GM21381 (cell line): ENCODE data around the gene CARD14.
"Not testable (repeated sequence)": the region's sequence is repeated elsewhere in the genome, so short reads cannot be mapped to it uniquely, and the experiment has no call there.

ENCODE experiments used
- ATAC-seq: cut with Tn5 transposase; IDR thresholded peaks from one replicate; pipeline ENCODE4 v1.9.1; 2021; ENCODE audit warnings: mild to moderate bottlenecking, moderate library complexity; ENCODE audit not compliant: unreplicated experiment

The CARD14 gene

DNA sequence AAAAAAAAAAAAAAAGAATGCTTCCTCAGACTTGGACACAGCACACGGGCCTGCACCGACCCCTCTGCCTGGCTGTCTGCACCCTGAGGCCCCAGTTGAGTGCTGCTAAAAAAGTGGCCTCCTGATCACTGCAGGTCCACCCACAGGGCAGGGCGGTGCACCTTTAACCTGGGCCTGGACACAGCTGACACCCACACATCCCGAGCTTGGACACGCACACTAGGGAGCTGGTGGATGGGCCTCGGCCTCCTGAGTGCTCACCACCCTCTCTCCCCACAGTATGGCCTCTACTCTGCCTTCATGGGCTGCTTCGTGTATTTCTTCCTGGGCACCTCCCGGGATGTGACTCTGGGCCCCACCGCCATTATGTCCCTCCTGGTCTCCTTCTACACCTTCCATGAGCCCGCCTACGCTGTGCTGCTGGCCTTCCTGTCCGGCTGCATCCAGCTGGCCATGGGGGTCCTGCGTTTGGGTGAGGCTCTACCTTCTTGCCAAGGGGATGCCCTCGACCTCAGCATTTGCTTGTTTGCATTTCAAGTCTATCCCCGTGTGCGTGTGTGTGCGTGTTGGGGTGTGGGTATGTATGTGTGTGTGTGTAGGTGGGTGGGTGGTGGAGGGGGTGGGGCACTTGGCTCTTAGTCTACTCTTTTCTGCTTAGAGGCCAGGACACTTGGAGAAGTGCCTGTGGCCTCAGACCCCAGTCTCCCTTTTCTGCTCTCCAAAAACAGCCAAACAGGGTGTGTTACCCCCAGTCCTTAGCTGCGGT lies 52.7 kb downstream of the CARD14 start:
- ATAC-seq = no peak

DNA sequence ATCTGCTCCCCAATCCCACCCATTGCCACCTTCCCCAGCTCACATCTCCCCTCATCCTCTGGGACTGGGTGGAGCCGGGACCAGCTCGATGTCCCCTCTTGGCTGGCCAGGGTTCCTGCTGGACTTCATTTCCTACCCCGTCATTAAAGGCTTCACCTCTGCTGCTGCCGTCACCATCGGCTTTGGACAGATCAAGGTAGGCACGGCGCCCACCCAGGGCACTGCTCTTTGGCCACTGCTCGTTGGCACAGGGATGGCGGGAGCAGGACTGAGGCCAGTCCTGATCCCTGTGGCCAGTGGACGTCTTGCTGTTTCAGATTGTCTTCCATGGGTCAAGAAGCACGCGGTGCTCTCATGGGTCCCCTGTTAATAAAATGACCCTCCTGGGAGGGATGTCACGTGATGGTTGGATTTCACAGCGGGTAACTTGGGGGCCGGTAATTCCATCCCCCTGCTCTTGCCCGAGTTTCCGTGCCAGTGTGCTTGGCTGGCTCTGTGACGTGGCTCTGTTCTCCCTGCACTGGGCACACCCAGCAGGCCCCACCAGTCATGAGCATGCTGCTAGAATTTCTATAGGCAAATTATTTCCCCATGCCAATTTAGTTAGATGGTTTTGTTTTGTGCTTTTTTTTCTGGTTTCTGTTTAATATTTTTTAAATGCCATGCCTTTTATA lies 53.4 kb downstream of the CARD14 start:
- no peak for ATAC-seq

DNA sequence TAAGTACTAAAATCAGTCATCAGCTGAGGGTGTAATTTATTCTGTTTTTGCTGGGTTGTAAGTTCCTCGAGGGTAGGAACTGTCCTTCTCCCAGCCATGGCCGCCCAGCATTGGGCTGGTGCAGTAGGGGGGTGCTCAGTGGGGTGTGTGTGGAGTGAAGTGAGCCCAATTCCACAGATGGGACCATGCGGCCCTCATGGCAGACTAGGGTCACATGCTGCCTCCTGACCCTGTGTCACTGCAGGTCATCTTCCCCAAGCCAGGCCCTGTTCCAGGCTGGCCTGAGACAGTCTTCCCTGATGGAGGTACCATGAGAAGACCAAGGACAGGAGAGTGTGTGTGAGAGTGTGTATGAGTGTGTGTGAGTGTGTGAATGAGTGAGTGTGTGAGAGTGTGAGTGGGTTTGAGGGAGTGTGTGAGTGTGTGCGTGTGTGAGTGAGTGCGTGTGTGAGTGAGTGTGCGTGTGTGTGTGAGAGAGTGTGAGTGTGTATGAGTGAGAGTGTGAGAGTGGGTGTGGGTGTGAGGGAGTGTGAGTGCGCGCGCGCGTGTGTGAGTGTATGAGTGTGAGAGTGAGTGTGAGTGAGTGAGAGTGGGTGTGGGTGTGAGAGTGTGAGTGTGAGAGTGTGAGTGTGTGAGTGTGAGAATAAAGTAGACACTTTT lies 54.1 kb downstream of the CARD14 start:
- no peak for ATAC-seq

GRCh38 chr17:80224683-80225082 lies 54.9 kb downstream of the CARD14 start:
- ATAC-seq = no peak

DNA sequence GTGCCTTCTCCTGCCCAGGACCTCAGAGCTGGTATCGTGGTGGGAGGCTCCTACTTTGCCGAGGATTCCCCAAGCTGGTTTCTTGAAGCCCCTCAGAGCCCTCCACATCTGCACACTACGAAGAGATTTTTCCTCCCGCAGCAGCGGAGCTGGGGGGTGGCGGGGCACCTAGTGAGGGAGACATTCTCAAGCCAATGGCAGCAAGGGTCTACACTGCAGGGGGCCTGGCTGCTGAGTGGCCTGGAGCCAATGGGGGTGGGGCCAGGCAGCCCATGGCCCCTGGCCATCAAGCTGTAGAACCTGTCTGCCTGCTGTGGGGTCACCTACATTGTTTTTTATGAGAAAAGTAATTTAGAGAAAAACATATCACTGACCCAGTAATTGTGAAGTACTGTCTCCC lies 55.4 kb downstream of the CARD14 start:
- ATAC-seq = no peak

- no peak for ATAC-seq
Measured at GRCh38 chr17:80227156-80227555, 57.3 kb downstream of the CARD14 start.

DNA sequence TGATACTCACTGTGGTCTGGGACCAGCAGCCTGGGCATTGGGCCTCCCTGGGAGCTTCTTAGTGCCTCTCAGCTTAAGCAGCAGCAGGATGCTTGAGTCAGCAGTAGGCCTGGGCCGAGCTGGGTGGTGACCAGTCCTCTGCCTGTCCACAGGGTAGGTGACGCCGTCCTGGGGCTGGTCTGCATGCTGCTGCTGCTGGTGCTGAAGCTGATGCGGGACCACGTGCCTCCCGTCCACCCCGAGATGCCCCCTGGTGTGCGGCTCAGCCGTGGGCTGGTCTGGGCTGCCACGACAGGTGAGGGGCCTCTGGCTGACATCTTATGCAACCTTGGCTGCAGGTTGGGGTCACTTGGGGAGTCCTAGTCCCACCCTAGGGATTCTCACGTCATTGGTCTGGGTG lies 57.8 kb downstream of the CARD14 start:
- ATAC-seq = no peak

DNA sequence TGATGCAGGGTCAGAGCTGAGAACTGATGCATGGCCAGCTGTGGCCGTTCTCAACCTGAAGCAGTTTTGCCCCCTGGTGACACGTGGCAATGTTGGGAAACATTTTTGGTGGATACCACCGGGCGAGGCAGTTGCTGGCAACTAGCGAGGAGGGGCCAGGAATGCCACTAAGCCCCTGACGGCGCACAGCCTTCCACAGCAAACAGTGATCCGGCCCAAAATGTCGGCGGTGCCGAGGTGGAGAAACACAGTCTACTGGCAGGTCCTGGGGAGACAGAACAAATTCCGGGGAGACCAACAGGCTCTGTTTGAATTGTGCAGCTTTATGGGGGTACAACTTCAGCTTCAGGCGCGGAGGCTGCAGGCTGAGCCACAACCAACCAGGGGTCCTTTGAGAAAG lies 58.6 kb downstream of the CARD14 start:
- ATAC-seq = no peak

- ATAC-seq = no peak
Measured at GRCh38 chr17:80229011-80229410, 59.2 kb downstream of the CARD14 start.

DNA sequence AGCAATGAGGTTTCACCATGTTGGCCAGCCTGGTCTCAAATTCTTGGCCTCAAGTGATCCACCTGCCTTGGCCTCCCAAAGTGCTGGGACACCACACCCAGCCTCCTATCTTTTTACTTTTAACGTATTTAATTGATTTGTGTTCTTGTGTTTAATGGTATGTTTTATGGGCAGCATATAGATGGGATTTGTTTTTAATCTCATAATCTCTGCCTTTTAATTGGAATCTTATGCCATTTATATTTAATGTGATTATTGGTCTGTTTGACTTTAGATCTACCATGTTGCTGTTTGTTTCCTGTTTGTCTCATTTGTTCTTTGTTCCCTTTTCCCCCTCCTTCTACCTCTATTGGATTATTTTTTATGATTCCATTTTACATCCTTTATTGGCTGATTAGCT lies 62.6 kb downstream of the CARD14 start:
- ATAC-seq = no peak

GRCh38 chr17:80233202-80233601 lies 63.4 kb downstream of the CARD14 start:
- no peak for ATAC-seq

DNA sequence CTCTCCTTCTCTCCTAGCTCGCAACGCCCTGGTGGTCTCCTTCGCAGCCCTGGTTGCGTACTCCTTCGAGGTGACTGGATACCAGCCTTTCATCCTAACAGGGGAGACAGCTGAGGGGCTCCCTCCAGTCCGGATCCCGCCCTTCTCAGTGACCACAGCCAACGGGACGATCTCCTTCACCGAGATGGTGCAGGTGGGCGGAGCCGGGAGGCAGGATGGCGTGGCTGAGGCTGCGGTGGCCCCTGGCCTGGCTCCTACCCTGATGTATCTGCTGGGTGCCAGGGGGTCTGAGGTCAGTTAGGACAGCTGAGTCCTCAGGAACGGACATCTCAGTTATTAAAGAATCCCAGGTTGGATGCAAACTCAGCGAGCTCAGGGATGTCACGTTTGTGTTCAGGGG lies 67.1 kb downstream of the CARD14 start:
- ATAC-seq = no peak

DNA sequence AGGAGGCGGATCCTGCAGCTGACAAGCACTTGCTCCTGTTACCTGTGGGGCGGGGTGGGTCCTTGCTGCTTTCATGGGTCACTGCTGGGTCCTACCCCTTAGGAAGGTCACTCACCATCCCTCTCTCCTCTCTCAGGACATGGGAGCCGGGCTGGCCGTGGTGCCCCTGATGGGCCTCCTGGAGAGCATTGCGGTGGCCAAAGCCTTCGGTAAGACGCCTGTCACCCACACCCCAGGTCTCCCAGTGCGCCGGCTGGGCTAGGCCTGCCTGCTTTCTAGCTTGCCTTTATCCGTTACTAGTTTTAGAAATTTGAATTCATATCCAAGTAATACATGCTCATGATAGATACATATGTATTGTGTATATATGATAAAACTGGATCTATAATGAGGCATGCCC lies 67.6 kb downstream of the CARD14 start:
- ATAC-seq = no peak

DNA sequence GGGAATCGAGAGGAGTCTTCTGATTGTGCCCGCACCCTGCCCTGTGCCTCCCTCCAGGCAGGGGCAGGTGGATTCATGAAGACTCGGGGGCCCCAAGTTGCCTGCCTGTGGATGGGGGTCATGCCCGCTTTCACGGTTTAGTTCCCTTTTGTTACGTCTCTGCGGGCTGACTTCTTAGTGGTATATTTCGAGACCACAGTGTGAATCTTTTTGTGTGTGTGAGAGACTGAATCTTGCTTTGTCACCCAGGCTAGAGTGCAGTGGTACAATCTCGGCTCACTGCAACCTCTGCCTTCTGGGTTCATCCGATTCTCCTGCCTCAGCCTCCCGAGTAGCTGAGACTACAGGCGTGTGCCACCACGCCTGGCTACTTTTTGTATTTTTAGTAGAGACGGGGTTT lies 72.7 kb downstream of the CARD14 start:
- no peak for ATAC-seq

DNA sequence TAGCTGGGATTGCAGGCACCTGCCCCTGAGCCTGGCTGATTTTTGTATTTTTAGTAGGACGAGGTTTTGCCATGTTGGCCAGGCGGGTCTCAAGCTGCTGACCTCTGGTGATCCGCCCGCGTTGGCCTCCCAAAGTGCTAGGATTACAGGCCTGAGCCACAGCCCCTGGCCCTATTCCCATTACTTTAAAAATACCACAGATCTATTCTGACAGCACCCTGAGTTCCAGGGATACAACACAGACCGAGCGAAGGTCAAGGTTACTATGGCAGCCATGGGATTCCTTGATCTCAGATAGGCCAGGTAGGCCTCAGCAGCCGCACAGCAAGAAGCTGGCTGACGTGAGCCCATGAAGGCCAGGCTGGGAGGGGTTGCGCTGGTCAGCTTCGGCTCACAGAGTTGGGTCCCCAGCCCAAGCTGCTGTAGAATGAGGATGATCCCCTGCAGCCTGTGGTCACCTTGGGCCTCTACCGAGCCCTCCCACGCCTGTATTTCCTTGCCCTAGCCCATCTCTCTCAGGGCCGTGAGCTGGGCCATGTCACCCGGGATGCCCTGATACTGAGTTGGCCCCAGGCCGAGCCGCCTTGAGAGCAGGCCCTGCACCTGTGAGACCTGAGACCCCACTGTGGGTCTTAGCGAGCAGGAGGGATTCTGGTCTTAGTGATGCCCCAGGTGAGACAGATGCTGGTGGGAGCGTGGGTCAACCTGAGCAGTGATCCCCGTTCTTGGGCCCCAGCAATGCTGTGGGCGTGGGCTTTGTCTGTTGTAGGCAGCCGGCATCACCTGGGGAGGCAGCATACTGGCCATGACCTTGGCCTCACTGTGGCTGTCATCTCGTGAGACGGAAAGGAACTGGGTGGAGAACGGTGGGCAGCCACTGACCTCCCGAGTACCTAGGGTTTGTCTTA lies 74.0 kb downstream of the CARD14 start:
- ATAC-seq = no peak

DNA sequence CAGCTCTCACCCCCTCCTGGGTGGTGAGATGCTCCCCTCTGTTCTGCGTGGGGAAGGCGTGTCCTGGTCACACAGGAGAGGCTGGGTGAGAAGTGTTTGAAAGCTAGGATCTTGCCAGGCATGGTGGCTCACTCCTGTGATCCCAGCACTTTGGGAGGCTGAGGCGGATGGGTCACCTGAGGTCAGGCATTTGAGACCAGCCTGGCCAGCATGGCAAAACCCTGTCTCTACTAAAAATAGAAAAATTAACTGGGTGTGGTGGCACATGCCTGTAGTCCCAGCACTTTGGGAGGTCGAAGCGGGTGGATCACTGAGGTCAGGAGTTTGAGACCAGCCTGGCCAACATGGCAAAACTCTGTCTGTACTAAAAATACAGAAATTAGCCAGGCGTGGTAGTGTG lies 74.6 kb downstream of the CARD14 start:
- not testable (repeated sequence) for ATAC-seq

DNA sequence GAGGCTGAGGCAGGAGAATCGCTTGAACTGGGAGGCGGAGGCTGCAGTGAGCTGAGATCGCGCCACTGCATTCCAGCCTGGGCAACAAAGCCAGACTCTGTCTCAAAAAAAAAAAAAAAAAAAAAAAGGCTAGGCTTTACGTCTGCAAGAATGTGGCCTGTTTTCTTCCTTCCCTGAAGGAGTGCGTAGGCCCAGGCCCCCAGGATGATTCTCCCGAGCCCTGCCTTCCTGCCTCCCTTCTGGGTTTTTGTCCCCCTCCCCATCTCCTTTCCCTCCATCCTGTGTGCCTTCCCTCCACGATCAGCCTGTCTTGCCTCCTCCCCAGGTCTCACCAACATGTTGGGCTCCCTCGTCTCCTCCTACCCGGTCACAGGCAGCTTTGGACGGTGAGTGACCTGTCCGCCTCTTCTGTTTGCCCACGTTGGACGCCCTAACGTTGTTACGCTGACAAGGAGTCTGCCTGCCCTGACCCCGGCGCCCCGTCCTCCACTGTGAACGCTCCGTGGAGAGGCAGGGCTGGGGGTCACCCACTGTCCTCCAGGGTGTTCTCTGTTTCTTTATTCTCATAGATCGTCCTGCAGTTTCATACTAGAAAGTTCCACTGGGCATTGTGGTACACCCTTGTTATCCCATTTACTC lies 75.2 kb downstream of the CARD14 start:
- no peak for ATAC-seq

- no peak for ATAC-seq
Measured at GRCh38 chr17:80245566-80246265, 75.9 kb downstream of the CARD14 start.

DNA sequence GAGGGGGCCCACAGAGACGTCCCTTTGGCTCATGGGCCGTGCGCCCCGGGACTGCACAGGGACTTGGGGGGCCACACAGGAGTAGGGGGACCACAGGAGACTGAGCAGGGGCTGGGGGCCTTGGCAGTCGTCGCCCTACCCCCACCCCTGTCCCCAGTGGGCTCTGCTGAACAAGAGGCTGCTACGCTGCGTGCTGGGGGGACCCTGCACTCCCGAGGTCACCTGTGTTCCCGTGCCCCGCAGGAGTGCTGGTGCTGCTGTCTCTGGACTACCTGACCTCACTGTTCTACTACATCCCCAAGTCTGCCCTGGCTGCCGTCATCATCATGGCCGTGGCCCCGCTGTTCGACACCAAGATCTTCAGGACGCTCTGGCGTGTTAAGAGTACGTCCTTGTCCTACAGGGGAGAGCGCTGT lies 76.4 kb downstream of the CARD14 start:
- ATAC-seq = no peak

- no peak for ATAC-seq
Measured at GRCh38 chr17:80246726-80247125, 76.9 kb downstream of the CARD14 start.
